ENCODE results near the gene C9orf43. TPM values are rescaled to one million over a fixed set of nuclear protein-coding genes. Genes with fewer than 3 reads are reported as not detected.
"Not testable (repeated sequence)": the region's sequence is repeated elsewhere in the genome, so short reads cannot be mapped to it uniquely, and the experiment has no call there.

C9orf43 gene
- total RNA-seq, 1 donor from 2014 or later, result 0.62 TPM

DNA sequence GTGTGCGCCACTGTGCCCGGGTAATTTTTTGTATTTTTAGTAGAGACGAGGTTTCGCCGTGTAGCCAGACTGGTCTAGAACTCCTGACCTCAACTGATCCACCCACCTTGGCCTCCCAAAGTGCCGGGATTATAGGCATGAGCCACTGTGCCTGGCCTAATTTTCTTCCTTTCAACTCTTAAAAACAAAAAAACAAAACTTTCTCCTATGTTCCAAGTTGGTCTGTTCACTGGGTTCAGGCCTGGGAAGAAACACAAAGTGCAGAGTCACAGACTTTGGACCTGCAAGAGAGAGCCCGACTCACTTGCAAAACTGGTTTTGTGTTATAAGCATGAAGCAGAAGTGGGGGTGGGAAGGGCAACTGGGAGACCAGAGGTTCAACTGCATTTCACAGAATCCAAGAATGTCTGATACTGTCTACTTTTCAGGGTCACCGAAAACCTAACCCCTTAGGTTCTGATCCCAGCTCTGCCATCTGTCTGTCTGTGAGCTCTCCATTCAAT is 28.6 kb upstream of the C9orf43 start:
- peak; percentile 78 for DNase-seq (ENCODE audit: low spot score)

DNA sequence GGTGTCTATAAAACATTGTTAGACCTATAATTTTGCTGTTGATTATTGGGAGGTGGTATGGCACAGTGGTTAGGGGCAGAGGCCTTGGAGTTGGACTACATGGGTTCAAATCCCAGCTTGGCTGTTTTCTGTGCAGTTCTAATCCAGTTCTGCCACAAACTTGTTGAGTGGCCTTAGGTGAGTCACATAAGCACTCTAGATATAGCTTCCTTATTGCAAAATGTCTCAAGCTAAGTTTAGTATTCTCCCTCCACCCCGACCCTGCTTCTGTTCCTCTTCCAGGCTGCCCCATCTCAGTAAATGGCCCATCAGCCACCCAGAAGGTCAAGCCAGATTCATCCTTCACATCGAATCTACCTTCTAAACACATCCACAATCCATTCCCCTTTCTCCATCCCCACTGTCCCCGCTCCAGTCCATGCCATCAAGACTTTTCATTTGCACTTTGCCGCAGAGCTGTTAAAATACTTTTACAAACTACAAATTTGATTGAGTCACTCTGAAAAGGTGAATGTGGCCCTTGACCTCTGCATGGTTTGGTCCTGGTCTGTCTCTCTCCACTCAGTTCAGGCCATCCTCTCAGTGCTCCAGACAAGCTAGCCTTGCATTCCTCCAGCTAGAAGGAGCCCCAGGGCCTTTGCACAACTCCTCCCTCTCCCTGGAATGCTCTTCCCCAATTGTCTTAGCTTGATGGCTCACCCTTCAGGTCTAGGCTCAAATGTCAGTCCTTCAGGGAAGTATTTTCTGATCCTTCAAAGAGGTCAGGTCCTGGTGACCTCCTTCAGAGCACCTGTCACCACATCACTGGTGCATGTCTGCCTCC is 23.8 kb upstream of the C9orf43 start:
- no peak for DNase-seq (ENCODE audit: low spot score)

DNA sequence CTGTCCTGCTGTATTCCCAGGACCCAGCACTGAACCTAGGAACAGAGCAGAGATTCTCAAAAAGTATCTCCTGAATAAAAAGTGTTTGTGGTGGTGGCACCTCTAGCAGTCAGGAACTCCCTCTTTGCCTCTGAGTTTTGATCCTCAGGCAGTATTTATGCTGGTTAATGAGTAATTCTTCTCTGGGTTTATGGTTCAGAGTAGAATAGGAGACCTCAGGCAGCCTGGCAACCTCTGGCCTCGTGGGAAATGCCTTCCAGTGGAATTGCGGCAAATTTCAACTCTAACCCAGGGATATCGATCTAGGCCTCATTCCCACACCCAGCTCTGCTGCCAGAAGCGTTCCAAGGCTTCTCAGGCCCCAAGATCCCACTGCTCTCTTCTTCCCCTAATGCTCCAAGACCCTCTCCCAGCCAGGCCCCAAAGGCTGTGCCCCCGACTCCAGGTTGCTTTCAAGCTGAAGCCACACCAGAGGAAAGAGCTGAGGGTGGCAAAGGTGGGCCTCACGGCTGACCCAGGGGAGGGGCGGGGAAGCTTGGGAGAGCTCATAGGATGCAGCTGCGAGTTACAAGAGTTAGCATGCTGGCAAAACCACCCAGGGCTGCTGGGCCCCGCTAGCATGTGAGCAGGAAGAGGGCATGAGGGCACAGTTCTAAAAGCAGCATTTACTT is 22.9 kb upstream of the C9orf43 start:
- DNase-seq (ENCODE audit: low spot score), result no peak

DNA sequence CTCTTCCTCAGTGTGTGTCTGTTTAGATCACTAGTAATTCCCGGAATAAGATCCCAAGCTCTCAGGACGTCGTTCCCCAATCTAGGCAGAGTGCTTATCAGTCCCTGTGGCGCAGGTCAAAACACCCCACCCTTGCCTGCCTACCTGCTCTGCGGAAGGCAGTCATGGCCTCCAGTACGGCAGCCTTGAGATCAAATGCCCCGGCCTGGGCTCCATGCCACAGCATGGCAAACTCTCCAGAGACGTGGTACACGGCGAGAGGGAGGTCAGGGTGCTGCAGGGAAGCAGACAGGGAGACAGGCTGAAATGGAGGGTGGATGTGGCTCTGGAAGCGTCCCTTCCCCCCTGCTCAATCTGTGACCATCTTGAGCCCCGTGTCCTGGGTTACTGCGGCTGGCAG is 21.7 kb upstream of the C9orf43 start:
- DNase-seq (ENCODE audit: low spot score), result no peak

DNA sequence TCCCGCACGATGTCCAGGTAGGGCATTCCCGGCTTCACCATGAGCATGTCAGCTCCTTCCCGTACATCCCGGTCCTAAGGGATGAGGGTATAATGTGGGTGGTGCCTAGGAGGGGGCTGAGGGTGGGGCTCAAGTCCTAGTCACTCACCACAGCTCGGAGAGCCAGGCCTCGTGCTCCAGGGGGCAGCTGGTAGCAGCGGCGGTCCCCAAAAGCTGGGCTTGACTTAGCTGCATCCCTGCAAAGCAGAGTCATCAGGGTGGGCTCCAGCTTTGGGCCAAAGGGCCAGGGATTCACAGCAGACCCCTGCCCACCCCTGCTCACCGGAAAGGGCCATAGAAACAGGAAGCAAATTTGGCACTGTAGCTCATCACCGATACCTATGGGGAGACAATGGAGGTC is 21.1 kb upstream of the C9orf43 start:
- no peak for DNase-seq (ENCODE audit: low spot score)

DNA sequence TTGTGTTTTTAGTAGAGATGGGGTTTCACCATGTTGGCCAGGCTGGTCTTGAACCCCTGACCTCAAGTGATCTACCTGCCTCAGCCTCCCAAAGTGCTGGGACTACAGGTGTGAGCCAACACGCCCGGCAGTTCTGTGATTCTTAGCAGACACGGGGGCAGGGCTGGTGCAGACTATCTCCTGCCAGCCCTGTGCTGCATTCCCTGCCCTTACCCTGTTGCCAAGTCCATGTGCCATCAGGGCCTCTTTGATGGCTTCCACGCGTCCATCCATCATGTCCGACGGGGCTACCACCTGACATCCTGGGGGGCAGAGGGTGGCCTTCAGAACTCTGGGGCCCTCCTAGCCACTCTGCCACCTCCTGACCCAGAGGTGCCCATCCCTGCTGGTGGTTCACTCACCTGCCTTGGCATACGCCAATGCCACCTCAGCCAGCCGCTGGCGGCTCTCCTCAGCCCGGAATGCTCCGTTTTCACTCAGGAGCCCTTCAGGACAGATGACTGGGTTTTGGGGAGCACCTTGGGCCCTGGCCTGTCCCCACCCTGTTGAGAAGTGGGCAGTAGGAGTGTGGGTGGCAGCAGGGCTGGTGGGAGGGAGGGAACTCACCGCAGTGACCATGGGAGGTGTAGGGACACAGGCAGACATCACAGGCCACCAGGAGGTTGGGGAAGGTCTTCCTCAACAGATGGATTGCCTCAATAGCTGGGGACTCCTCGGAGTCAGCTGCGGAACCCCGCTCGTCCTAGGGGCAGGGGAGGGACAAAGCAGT is 20.2 kb upstream of the C9orf43 start:
- no peak for DNase-seq (ENCODE audit: low spot score)

DNA sequence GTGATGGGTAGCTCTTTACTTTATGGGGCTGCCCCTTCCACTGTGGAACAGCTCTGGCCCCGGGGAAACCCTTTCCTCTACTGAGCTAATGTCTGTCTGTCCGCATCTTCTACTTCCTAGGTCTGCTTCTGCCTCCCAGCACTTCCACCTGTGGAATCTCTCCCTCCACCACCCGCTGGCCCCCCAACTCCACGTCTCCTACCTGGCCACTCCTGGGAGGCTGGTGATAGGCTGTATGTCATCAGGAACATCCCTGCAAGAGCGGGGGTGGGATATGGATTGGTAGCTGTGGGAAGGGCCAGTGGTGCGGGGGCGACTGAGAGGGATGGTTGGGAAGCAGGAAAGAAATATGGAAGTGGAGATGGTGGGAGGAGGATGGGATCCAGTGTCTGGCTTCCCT is 18.6 kb upstream of the C9orf43 start:
- no peak for DNase-seq (ENCODE audit: low spot score)

DNA sequence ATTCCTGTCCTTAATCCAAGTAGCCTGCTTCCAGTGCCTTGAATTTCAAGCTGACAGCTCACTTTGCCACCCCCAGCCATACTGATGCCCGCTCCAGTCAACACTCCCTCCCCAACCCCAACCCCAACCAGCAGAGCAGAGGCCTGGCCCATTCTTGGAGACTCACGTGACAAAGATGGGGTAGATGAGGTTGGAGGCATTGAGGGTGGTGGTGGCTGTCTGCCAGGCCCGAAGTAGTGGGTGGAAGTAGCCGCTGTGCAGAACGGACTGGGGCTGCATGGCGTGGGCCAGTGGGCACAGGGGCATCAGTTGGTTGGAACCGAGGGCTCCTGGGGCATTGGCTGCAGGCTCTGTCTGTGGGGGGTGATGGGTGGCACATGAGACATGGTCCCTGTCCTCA is 17.3 kb upstream of the C9orf43 start:
- DNase-seq (ENCODE audit: low spot score), result no peak

DNA sequence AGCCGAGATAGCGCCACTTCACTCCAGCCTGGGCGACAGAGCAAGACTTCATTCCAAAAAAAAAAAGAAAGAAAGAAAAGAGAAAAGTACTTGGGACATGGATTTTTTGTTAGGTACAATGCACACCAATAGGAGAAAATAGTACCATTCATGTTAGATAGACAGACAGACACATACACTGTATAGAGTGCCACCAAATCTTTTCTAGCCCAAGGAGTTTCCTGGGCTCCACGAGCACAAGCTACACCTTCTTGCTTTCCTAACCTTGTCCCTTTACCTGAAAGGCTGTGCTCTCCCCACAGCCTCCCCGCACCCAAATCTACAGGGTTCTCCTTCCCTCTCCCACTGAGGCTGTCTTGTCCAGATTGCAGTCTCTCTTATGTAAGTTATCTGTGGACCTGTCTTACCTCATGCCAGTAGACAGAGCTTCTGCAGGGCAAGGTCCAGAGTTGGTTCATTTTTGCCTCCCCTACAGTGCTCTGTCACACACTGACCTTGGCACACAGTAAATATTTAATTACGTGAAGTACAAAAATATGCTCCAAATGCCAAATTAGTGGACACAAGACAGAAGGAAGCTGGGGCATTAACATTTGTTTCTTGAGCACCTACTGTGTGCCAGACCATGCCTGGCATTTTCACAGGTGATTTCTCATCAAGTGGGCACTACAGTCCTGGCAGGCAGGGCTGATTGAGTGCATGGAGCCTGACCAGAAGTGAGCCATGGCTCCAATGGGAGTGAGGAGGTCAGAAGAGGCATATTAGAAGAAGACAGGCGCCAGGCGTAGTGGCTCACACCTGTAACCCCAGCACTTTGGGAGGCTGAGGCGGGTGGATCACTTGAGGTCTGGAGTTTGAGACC is 15.3 kb upstream of the C9orf43 start:
- no peak for DNase-seq (ENCODE audit: low spot score)

DNA sequence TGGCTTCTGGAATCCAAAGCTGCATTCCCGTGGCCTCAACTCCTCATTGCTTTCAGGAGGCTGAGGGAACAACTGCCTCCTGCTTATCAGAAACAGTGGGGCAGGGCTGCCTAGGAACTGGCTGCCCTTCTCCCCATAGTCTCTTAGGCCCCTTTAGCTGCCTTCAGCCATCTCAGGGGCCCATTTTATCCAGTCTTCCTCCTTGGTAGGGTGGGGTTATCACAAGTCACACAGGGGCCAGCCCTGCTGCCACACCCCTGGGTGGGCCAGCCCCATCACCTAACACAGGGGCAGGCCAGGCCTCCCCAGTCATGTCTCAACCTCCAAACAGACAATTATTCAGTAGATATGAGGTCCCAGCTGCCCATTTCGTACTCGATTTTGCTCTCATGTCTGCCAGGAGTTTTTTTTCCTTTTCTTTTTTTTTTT is 13.3 kb upstream of the C9orf43 start:
- DNase-seq (ENCODE audit: low spot score), result no peak

DNA sequence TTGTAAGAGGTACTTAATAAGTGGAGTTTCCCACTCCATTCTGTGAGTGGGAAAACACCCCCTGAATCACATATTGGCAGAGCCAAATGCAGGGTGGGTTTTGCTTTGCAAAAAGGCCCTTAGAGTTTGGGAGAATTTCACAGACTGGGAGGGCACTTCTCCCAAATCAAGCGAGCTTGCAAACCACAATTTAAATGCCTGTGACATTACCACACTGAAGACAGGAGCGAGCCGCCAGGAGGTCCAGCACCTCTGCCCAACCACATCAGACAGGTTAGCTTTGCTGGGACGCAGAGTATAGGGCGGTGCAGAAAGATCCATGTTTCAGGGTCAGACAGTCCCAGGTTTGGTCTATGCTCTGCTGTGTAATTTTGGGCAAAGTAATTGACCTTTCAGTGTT is 11.8 kb upstream of the C9orf43 start:
- DNase-seq (ENCODE audit: low spot score), result no peak

DNA sequence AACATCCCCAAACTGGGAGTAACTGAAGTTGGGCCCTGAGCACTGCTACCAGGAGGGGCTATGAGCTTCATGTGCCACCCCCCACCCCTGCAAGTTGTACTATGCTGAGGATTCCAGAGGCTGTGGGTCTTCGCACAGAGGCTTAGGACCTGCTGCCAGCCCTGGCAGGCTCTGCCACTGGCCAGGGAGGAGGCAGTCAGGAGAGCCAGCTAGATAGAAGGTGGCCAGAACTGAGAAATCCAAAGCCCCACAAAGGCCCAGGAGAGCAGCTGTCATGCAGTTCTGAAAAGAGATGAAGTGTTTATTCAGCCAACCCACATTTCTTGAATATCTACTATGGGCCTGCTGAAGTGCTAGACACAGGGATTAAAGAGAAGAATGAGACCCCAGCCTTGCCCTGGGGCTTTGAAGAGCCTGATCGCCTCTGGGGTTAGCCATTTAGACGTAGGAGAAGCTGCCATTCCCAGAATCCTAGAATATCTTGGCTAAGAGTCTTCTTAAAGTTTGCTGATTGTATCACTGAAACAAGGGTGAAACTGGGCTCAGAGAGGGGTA is 10.8 kb upstream of the C9orf43 start:
- no peak for DNase-seq (ENCODE audit: low spot score)

DNA sequence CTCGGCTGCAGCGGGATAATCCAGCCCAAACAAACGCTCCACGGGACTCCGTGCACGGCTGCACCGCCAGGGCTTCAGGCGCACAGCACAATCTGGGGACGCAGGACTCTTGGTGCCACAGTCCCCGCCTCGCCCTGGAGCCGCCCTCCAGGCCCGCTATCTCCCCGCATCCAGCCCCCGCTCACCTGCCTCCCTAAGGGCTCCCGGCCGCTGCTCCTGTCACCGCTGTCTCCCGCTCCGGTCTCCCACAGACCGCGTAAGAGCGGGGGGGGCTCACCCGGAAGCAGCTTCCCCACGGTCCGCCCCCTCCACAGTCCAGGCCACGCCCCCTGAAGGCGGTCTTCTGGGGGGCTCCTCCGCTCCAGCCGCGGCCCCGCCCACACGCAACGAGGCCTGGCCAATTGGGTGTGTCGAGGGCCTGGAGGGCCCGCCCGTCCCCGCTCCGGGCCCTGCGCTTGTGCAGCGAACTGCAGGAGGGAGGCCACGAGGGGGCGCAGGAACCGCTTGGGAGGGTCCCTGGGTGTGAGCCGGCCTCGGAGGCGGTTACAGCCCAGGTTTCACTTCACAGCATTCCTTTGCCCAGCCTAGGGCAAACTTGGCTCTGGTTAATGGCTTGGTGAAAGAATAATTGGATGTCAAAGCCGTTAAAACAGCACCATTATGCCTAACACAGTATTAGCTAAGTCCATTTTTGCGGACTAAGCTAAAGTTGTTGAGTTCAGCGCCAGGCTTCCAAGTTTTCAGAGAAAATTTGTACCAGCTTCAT is 9.3 kb upstream of the C9orf43 start, which contains the start of gene ALAD:
Gene ALAD (minus strand): TSS at position 258 of the 766 bp plus-strand sequence. CDS start 7,725 bp downstream, outside the sequence.
- peak; percentile 99 for DNase-seq (ENCODE audit: low spot score)

DNA sequence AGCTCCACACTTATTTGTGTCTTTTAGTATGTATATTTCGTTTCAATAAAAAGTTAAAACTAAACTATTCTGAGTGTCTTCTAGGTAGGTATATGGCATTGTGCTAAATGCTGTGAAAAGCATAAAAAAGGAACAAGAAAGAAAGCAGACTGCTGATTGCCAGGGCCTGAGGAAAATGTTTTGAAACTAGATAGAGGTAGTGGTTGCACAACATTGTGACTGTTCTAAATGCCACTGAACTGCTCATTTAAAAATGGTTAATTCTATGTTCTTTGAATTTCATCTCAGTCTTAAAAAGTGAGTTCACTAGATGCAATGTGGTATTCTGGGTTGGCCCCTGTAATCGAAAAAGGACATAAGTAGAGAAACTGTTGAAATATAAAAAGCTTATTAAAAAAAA is 6.9 kb upstream of the C9orf43 start:
- DNase-seq (ENCODE audit: low spot score), result no peak

DNA sequence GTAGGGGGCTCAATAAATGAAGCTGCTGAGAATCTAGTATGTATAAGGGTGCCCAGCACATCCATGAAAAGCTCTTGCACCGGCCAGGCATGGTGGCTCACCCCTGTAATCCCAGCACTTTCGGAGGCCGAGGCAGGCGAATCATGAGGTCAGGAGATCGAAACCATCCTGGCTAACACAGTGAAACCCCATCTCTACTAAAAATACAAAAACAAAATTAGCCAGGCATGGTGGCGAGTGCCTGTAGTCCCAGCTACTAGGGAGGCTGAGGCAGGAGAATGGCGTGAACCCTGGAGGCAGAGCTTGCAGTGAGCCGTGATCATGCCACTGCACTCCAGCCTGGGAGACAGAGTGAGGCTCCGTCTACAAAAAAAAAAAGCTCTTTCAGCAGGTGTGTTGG is 4.2 kb upstream of the C9orf43 start:
- not testable (repeated sequence) for DNase-seq (ENCODE audit: low spot score)

DNA sequence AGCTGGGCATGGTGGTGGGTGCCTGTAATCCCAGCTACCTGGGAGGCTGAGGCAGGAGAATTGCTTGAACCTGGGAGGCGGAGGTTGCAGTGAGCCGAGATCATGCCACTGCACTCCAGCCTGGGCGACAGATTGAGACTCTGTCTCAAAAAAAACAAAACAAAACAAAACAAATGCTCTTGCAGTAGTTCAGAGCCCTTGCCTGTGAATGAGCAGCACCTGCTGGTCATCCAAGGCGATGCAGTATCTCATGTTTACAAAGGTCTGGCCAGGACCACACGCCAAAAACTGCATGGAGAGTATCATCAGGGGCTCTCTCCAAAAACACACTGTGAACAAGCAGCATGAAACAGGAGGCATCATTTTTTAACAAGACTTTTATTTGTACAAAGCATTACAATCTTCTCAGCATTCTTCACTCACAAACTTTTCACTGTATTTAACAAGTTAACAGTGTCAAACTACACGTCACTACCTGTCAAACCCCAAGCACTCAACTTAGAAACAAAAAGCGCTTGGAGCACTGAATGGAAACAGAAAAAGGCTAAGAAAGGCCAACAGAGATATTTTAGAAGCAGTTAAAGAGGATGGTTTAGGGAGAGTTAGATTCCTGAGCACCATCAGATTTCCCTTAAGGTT is 3.6 kb upstream of the C9orf43 start:
- not testable (repeated sequence) for DNase-seq (ENCODE audit: low spot score)

DNA sequence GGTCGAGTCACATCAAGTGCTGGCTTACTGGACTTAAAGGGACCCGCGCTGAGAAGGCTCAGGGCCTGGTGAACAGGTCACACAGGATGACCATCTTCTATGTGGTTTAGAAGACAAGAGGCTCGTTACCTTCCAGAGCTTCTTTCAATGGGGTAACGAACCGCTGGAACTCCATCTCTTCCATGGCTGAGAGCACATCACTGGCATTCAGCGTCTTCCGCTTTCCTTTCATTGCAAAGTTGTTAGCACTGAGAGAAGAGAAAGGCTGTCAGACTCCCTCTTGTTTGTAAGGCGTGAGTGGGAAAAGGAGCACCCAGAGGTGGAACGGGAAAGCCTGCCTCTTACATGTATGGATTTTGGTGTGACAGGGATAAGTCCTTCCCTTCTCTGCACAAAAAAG is 1.1 kb upstream of the C9orf43 start:
- no peak for DNase-seq (ENCODE audit: low spot score)

DNA sequence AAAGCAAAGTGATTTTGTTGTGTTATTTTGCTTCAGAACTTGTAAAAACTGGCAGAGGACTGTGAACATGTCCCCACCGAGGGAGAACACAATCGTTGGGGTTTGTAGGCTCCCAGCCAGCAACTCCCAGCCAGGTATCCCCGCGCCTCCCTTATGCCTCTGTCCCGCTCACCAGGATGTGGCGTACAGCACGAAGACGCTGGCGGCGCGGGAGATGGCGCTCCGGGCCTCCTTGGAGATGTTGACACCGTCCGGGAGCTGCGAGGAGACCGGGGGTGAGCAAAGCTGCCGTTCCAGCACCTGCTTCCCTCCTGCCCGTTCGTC is 702 bp upstream of the C9orf43 start:
- no peak for DNase-seq (ENCODE audit: low spot score)

DNA sequence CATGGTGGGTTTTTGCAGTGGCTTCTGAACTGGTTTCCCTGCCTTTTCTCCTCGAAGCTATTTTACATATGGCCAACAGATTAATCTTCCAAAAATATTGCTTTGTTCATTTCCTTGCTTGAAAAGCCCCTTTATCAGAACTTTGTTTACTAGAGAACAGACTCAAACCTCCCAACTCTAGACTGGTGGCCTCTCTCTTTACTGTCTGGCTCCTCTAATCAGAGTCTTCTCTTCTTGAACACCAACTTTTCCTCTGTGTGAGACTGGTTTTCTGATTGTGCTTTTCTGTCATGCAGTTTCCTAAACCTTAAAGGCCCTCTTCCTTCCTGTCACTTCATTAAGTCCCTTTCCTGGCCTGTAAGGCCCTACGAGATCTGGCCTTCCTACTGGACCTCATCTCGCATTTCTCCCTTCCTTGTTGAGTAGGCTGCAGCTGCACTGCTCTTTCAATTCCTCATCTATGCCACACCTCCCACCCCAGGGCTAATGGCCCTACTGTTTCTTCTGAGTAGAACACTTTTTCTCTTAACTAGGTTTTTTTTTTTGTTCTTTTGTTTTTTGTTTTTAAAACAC is 5.7 kb downstream of the C9orf43 start:
- no peak for DNase-seq (ENCODE audit: low spot score)

DNA sequence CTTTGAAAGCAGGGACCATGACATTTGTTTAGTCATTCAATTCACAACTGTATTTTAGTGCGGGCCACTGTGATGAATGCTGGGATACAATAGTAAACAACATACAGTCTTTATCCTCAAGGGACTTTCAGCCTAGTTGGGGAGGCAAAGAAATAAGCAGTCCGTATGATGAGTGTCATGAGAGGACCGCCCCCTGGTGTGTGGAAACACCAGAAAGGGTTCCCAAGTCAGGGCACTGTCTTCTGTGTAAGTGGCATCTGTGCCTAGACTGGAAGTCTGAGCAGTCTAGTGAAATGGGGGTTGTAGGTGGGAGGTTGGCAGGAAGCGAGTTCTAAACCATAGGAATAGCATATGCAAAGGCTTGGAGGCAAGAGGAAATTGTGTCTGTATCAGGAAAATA is 6.8 kb downstream of the C9orf43 start:
- DNase-seq (ENCODE audit: low spot score), result no peak

Measured in ureter (tissue), 1 donor.